NCI-H524 treated with DMSO at 0.1 percent for 48 hours (cell line): Measurements from ENCODE around the gene ERBB3.
"Not testable (repeated sequence)": the region's sequence is repeated elsewhere in the genome, so short reads cannot be mapped to it uniquely, and the experiment has no call there.

Experiments used
- DNase-seq: peaks from one replicate; lab custom pipeline; 2025; lab: John Stamatoyannopoulos, UW

The ERBB3 gene

DNA sequence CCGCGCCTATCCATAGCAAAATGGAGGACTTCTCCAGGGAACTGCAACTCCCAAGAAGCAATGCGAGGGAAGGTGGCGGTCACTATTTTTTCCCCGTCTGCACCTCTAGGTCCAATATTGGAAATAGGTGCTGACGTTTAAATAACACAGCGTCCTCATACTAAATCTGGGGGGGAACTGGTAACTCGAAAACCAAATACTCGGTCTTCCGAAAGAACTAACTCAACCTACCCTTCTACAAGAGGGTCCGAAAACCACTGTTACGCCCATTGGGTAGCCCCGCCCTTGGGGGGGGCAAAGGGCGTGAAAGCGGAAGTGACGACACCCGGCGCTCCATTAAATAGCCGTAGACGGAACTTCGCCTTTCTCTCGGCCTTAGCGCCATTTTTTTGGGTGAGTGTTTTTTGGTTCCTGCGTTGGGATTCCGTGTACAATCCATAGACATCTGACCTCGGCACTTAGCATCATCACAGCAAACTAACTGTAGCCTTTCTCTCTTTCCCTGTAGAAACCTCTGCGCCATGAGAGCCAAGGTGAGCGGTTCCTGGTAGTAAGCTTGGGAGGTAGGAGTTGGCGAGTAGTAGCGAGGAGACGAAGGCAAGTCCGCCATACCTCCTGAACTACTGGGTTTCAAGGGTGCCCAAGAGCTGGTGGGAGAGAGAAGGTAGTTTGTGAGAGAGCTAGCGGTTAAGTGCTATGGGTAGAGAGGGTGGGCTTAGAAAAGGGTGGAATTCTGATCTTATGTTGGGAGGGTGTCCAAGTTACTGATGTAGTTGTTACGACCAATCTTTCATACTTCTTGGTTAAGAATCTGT, 36.5 kb downstream of the ERBB3 start, which contains the start of gene RPL41:
TSS of gene RPL41 (plus strand) at position 367 of the 815 bp plus-strand sequence.
- peak; percentile 81 for DNase-seq

DNA sequence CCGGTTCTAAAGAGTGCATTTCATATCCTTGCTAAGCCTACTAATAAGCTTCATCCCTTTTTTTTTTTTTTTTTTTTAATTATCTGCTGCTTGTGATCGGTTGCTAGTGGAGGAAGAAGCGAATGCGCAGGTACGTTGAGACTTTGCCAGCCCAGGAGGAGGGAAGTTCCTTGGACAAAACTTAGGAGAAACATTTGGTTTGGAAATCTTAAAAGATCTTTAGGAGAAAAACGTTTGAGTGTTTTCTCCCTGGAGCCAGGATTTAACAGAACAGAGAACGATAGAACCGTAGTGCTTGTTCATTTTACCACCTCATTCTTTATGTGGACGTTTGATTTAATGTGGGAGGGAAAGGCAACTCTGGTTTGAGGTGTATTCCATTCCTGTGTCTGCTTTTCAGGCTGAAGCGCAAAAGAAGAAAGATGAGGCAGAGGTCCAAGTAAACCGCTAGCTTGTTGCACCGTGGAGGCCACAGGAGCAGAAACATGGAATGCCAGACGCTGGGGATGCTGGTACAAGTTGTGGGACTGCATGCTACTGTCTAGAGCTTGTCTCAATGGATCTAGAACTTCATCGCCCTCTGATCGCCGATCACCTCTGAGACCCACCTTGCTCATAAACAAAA, 37.2 kb downstream of the ERBB3 start:
- not testable (repeated sequence) for DNase-seq

DNA sequence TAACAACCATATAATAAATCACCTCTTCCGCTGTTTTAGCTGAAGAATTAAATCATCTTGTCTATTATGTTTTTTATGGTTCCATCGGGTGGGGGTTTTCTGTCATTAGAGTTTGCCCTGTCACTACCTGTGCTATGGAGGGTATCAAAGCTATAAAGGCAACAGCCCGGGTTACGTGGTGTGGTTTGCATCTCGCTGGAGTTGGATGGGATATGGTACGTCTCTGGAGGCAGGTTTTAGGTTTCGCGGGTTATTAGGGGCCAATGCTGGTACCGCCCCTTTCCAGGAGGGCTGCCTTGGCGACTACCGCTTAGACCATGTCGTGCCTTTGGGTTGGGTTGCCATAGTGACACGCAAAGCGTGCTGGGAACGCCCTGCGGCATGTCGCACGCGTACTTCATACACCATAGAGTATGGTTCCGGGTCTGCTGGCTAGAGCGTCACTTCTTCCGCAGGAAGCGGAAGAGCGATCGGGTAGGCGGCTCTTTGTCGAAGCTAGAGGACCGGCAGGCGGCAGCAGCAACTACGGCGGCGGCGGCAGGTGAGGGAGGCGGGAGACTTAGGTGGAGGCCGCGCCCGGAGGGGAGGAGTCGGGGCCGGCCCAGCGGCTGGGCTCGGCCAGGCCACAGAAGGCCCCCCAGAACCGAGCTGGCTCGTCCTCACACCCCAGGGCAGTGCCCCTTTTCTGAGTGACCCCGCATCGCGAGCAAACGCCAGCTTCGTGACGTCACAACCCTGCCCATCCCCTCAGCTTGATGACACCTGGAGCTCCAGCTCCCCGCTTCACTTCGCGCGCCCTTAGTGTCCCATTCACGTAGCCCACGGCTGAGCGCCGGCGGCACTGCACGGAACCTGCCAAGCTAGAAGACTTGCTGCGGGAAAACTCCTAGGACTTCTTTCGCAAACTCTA, 38.1 kb downstream of the ERBB3 start, which contains the start of gene ZC3H10:
TSS of gene ZC3H10 (plus strand) at position 489 of the 910 bp plus-strand sequence. CDS start 2,297 bp downstream, outside the sequence.
- DNase-seq = peak; percentile 95

DNA sequence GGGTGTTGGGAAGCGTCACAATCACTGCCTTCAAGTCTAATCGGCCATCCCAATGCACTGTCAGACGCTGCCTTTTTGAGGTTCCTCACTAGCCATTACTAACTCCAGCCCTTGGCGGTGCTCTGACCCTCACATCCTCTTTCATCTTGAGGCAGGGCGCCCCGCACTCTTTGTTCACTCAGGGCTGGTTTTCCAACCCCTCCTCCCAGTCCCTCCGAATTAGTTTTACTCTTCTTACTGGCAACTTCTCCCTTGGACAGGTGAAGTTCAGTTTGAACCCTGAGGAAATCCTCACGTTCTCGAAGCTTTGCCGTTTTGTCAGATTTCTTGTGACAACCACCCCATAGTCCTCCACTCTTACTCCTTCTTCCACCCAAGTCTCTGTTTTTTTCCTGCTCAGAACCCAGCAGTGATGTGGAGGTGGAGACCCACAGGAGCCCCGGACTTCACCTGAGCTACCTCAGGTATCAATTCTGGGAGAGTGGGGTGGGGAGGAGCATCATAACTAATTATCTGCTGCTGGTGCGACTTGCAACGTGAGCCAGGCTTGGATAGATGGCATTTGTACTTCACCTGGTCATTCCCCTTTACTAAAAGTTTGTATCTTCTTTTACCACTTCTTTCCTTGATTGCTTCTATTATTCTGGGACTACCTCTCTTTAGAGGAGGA, 38.9 kb downstream of the ERBB3 start:
- DNase-seq = no peak

DNA sequence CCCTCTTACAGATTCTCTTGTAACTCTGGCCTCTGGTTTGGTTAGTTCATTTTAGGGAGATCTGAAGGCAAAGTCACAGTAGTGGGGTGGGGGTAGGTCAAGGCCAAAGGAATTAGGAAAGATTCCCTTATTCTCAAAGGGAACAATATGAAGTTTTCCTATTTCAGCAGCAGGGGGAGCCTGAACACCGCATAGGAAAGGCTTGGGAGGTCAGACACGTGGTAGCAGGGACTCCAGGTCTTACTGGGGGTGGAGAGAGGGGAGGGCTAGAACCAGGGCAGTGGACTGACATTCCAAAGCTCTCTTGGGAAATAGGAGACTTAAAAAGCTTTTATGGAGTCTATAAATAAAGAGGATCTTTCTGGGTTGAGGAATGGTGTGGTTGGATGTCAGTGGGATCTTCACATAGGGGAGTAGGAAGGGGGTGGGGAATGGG, 39.4 kb downstream of the ERBB3 start:
- DNase-seq = peak; percentile 18

DNA sequence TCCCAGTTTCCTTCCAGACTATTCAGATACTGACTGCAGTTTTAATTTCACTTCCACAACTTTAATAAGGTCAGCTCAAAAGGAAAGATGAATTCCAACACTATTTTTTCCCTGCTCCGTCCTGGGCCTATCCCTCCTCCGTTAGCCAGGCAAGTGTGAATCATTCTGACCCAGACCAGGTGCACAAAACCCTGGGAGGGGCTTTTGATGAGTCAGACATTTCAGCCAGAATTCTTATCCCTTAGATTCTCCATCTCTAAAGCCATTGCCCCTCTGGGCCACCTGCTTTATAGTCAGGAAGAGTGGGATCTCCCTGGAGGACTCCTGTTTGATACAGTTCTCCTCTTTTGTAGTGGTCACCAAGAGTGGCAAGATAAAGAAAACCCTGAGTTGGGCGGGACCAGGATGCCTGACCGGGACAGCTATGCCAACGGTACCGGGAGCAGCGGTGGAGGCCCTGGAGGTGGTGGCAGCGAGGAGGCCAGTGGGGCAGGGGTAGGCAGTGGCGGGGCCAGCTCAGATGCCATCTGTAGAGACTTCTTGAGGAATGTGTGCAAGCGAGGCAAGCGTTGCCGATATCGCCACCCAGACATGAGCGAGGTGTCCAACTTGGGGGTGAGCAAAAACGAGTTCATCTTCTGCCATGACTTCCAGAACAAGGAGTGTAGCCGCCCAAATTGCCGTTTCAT, 40.3 kb downstream of the ERBB3 start:
- DNase-seq = no peak

DNA sequence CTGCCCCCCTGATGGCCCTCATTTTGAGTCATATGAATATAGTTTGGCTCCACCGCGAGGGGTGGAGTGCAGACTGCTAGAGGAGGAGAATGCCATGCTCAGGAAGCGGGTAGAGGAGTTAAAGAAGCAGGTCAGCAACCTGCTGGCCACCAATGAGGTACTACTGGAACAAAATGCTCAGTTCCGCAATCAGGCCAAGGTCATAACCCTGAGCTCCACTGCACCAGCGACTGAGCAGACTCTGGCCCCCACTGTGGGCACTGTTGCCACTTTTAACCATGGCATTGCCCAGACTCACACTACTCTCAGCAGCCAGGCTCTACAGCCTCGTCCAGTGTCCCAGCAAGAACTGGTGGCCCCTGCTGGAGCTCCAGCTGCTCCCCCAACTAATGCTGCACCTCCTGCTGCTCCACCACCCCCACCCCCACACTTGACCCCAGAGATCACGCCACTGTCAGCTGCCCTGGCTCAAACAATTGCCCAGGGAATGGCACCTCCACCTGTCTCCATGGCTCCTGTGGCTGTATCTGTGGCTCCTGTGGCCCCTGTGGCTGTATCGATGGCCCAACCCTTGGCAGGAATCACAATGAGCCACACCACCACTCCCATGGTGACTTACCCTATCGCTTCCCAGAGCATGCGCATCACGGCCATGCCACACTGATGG, 41.4 kb downstream of the ERBB3 start:
- no peak for DNase-seq

DNA sequence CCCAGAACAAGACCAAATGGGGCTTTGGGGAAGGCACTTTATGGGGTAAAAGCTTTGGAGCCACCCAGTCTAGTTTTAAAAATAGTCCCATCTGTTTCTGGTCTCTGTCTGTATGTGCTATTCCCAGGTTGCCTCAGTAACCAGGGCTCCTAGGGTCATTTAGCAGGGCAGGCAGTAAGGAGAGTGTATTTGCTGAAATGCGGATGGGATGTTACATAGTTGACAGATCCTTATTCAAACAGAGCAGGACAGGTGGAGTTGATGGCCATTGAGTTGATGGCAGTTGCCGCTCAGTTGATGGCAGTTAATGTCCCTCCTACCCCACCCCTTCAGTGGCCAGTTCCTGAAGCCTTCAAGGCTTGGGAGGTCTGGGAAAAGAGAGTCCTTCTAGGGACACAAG, 42.7 kb downstream of the ERBB3 start:
- no peak for DNase-seq

DNA sequence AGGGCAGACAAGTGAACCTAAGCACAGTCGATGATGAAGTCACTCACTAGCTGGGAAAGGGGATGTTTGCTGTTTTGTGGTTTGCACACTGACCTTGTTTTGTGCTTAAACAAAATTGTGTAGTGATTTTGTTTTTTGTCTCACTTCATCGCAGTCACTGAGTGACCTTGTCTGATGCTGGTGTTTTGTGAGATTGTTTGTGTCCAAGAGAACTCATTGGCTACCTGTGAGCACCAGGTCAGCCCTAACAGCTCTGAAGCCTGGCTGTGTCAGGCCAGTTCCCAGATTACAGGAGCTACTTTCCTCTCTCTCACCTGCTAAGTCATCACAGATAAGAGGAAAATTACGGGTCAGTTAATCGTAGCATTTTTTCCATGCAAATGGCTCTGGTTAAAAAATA, 44.2 kb downstream of the ERBB3 start:
- no peak for DNase-seq

DNA sequence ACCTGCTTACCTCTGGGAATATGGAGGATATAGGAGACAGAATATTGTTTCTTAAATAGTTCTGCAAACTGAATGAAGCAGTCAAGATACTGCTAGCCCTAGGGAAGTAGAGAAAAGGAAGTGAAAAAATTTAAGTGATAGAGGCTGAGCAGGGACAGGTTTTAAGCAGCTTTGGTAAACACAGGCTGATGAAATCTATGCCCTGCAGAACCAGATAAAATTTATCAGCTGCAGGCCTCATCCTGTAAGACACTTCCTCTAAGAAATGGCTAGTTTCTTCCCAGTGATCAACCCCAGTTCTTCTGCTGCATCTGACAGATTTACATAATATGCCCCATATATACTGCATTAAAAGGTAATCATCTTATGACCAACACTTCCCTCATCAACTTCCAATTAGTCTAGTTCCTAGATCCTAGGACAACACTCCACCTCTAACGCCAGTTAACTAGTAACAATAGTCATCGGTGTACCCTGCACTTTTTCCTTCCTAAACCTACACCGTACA, 46.8 kb downstream of the ERBB3 start:
- no peak for DNase-seq

DNA sequence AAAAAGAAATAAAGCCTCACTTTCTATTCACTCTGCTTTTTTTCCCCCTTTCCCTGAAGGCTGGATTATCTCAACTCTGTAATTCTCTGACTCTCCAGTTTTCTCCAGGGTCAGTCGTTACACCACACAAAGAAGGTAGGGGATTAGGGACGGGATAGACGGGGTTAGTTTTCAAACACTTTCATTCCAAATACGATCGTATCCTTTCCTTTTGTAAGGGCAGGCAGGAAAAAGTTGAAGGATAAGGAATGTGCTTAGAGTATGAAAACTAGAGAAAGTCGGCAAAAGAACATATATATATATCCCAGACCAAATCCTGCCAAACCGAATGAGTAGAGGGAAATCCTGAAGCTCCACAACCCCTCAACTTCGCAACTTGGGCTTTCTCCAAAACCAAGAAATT, 47.5 kb downstream of the ERBB3 start:
- no peak for DNase-seq

DNA sequence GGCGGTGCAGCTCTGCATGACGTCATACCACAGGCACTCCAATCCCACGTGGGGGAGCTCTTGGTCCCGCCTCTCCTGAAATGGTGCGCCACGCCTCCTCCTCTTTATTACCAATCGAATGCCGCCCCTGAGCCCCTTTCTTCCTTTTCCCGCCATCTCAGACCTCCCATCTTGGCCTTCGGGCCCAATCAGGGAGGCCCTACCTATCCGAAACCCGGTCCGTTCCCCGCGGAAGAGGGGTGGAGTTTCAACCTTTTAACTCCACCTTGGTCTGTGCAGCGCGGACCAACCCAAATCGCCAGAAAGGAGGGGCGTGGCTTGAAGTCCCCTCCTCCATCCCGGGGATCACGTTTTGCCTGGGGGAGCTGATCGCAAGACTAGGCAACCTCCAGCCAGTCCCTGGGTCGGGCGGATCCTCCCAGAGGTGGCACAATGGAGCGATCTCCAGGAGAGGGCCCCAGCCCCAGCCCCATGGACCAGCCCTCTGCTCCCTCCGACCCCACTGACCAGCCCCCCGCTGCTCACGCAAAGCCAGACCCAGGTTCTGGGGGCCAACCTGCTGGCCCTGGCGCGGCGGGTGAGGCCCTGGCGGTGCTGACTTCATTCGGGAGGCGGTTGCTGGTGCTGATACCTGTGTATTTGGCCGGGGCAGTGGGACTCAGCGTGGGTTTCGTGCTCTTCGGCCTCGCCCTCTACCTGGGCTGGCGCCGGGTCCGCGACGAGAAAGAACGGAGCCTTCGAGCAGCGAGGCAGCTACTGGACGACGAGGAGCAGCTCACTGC, 48.1 kb downstream of the ERBB3 start, which contains the start of gene ESYT1:
TSS of gene ESYT1 (plus strand) at position 380 of the 782 bp plus-strand sequence. CDS start at position 433, 53 bp downstream.
- DNase-seq = peak; percentile 94

DNA sequence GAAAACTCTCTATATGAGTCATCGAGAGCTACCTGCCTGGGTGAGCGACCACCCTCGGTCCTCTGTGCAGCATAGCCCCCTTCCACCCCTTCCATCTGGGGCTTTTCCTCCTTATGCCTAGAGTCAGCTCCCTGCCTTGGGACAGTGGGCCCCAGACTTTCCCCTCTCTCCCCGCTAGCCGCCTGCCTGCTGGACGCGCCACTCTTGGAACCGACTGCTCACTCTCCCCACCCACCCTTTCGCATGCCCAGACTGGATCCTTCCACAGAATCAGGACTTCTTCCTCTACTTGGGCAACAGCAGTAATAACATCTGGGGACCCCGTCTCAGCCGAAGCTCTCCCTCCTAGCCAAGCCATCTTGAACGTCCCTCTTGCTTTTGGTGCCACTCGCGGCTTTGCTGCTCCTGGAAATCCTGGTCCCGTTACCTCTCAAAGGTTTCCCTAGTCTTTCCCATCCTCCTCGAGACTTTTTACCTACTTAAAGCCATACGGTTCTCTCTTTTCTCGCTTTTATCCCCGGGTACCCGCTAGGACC, 48.8 kb downstream of the ERBB3 start:
- no peak for DNase-seq

DNA sequence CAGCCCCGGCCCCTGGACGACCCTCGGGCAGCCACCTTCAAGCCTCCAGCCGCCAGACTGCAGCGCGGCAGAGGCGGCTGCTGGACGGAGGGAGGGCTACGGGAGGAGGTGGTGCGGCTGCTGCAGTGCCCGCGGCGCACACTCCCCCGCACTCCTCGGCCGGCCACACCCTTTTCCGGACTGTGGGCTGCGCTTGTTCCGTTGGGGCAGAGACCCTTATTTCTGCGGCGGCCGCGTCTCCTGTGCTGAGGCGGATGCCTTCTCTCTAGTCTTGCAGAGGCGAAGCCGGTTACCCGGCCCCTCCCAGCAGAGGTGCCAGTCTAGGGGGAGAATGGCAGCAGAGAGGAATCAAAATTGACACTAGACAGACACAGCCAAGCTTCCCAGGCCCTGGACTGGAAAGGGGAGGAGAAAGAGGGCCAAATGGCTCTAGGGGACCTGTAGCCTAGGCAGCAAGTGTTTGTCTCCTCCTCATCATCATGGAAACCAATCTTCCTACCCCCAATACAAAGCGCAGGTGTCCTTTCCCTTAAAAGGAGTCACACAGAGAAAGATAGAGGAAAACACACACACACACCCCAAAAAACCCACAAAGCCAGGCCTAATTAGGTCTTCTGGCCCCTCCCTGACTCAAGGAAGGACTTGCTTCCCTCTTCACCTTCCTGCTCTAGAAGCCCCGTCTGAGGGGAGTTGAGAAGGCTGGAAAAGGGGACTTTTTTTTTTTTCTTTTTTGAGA, 49.4 kb downstream of the ERBB3 start:
- DNase-seq = no peak

DNA sequence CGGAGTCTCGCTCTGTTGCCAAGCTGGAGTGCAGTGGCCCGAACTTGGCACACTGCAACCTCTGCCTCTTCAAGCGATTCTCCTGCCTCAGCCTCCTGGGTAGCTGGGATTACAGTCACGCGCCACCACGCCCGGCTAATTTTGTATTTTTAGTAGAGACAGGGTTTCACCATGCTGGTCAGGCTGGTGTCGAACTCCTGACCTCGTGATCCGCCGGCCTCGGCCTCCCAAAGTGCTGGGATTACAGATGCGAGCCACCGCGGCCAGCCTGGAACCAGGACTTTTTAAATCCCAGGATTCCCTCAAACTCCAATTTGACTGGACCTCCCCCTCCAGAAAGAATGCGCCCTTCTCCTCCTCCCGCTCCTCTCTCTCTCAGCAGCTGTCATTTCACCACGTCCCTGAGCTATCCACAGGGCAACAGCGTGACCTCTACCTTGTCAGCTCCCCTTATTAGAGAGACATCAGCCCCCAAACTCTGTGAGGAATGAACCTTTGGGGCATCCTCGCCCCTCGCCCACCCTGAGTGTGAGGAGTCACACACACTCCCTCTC, 50.1 kb downstream of the ERBB3 start:
- no peak for DNase-seq

DNA sequence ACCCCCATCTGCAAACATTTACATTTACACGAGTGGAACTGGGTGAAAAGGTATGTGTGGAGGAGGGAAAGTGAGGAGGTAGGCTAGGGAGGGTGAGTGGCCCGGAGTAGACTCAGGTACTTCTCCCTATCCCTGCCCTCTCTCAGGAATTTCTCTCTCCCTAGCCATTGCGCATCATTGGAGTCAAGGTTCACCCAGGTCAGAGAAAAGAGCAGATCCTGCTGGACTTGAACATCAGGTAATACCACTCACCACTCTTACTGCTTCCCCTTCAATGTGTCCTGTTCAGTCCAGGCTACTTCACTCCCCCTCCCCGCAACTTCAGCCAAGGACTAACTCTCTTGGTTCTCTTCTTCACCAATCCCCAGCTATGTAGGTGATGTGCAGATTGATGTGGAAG, 50.9 kb downstream of the ERBB3 start:
- no peak for DNase-seq

DNA sequence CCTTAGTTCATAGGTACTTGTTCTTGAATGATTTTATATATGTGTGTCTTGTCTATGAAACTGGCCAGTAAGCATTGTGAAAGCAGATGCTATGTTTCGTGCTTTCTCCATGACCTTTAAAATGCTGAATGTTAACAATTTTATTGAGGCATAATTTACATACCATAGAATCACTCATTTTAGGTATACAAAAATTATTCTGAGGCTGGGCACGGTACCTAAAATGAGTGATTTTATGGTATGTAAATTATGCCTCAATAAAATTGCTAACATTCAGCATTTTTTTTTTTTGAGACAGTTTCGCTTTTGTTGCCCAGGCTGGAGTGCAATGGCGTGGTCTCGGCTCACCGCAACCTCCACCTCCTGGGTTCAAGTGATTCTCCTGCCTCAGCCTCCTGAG, 54.9 kb downstream of the ERBB3 start:
- no peak for DNase-seq
